Sigmoid colon (tissue), 4 donors: ENCODE results near the gene RUFY2.

Experiments used
- CTCF ChIP-seq, 4 experiments: fragments of 450-650 bp in 3 of 4; fragments of 200-600 bp in 1 of 4; IDR thresholded peaks; one replicate each; pipeline ENCODE4 v1.5.1; 2016 to 2019; ENCODE audit warnings: antibody characterized with exemption in 4 of 4, mild to moderate bottlenecking in 3 of 4, moderate library complexity in 2 of 4
- EP300 ChIP-seq, 4 donors: sonication (generic); formaldehyde crosslinking; IDR thresholded peaks; one replicate each; pipeline ENCODE4 v1.6.1; 2017; ENCODE audit warnings: antibody characterized with exemption in 4 of 4
- POLR2A ChIP-seq, 2 donors: fragments of 450-650 bp; IDR thresholded peaks; one replicate each; pipeline ENCODE4 v1.6.1; 2016; ENCODE audit warnings: antibody characterized with exemption in 2 of 2, mild to moderate bottlenecking in 2 of 2, moderate library complexity in 2 of 2
- POLR2AphosphoS5 ChIP-seq, 4 donors: sonication (generic); formaldehyde crosslinking; IDR thresholded peaks; one replicate each; pipeline ENCODE4 v1.6.1; 2017; ENCODE audit warnings: antibody characterized with exemption in 4 of 4

- no peak for TF ChIP-seq EP300 (IDR thresholded peaks at IDR 0.05)
- TF ChIP-seq CTCF (IDR thresholded peaks at IDR 0.05) = no peak
- TF ChIP-seq POLR2A (IDR thresholded peaks at IDR 0.05) = no peak
- TF ChIP-seq POLR2AphosphoS5 (IDR thresholded peaks at IDR 0.05) = no peak
Measured at GRCh38 chr10:68428396-68429104, 21.5 kb upstream of the RUFY2 start.
